Nephron progenitor cell (in vitro differentiated cells): ENCODE results near the gene CCDC88C.

Experiments used
- DNase-seq: peaks from one replicate; pipeline ENCODE4 v3.0.0; 2021
- H3K27ac Mint-ChIP-seq: 2 replicates; pipeline ENCODE4 v1.8.0; 2021; ENCODE audit warnings: mild to moderate bottlenecking, moderate library complexity, mixed read lengths
- H3K27me3 Mint-ChIP-seq: 2 replicates; pipeline ENCODE4 v1.8.0; 2021; ENCODE audit warnings: mild to moderate bottlenecking, low read depth, mixed read lengths; ENCODE audit not compliant: poor library complexity
- H3K36me3 Mint-ChIP-seq: 2 replicates; pipeline ENCODE4 v1.8.0; 2021; ENCODE audit warnings: low read depth, mixed read lengths
- H3K4me1 Mint-ChIP-seq: 2 replicates; pipeline ENCODE4 v1.8.0; 2021; ENCODE audit warnings: mixed read lengths
- H3K4me3 Mint-ChIP-seq: 2 replicates; pipeline ENCODE4 v1.8.0; 2021; ENCODE audit warnings: mild to moderate bottlenecking, moderate library complexity, mixed read lengths
- H3K9me3 Mint-ChIP-seq: 2 replicates; pipeline ENCODE4 v1.8.0; 2021; ENCODE audit warnings: mild to moderate bottlenecking, moderate library complexity, mixed read lengths
- TF ChIP-seq, protein P1 (sequence below): fragments of 200-600 bp; sonication (generic); IDR thresholded peaks from 2 replicates; pipeline ENCODE4 v1.5.0; 2021; ENCODE audit warnings: antibody characterized with exemption

The CCDC88C gene

DNA sequence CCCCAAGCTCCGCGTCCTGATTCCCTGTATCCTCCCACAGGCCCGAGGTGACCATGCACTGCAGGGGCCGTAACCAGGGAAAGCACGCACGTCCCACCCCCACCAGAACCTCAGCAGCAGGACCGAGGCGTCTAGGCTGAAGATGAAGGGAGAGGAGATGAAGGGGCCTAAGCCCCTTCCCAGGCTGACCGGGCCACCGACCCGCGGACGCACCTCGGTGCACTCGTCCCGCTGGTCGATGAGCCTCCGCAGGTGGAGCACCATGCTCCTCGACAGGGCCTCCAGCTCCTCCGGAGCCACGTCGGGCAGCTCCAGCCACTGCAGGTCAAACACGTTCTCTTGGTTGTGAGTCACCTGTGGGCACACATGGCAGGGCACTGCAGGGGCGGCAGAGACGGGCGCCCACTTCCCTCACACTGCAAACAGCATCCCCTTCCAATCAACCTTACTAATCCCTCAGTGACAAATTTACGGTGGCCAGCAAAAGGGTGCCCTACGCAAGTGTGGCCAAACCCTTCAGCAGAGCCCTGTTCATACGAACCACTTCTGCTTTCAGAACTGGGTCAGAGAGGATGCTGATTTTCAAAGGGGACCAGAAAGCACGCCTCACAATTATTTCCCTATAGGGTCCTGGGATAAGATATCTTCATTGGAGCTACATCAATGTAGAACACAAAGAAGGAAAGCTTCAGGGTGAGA, 77.8 kb downstream of the CCDC88C start:
- TF ChIP-seq, protein P1, sequence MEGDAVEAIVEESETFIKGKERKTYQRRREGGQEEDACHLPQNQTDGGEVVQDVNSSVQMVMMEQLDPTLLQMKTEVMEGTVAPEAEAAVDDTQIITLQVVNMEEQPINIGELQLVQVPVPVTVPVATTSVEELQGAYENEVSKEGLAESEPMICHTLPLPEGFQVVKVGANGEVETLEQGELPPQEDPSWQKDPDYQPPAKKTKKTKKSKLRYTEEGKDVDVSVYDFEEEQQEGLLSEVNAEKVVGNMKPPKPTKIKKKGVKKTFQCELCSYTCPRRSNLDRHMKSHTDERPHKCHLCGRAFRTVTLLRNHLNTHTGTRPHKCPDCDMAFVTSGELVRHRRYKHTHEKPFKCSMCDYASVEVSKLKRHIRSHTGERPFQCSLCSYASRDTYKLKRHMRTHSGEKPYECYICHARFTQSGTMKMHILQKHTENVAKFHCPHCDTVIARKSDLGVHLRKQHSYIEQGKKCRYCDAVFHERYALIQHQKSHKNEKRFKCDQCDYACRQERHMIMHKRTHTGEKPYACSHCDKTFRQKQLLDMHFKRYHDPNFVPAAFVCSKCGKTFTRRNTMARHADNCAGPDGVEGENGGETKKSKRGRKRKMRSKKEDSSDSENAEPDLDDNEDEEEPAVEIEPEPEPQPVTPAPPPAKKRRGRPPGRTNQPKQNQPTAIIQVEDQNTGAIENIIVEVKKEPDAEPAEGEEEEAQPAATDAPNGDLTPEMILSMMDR: no peak
- H3K36me3 Mint-ChIP-seq: peaks cover 50% of the 10 kb centered on the region
- peak; percentile 30 for DNase-seq
- peak overlapping the region; percentile 12 for H3K4me3 Mint-ChIP-seq
- H3K4me1 Mint-ChIP-seq: peaks cover 64% of the 10 kb centered on the region
- peaks cover 2% of the 10 kb centered on the region for H3K27me3 Mint-ChIP-seq
- peak overlapping the region; percentile 74 for H3K27ac Mint-ChIP-seq
- no peaks in the 10 kb centered on the region for H3K9me3 Mint-ChIP-seq

DNA sequence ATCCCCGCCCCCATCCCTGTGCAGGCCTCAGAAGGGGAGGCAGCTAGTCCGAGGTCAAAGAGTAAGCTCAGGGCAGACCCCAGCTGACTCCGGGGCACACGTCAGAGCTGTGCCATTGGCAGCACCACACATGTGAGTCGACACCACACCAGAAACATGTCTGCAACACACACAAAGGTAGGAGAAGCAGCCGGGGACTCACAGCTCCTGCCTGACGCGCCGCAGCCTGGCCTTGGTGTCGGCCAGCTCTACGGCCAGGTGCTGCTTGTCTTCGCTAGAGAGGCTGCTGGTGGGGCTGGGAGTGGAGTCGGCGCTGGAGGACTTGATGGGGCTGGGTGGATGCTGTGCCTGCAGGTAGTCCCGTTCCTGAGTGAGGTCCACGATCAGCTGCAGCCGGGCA, 78.5 kb downstream of the CCDC88C start:
- Mint-ChIP-seq H3K27ac (peak overlapping the region; percentile 74), H3K9me3 (no peaks in the 10 kb centered on the region), H3K27me3 (peaks cover 2% of the 10 kb centered on the region), H3K4me3 (peak overlapping the region; percentile 12), H3K4me1 (peaks cover 68% of the 10 kb centered on the region), H3K36me3 (peaks cover 48% of the 10 kb centered on the region)
- TF ChIP-seq, protein P1: no peak
- DNase-seq: no peak

- H3K27ac Mint-ChIP-seq: peak overlapping the region; percentile 74
- no peak for DNase-seq
- no peaks in the 10 kb centered on the region for H3K9me3 Mint-ChIP-seq
- no peak overlapping the region for H3K4me3 Mint-ChIP-seq
- TF ChIP-seq, protein P1: no peak
- H3K27me3 Mint-ChIP-seq: peaks cover 2% of the 10 kb centered on the region
- peaks cover 75% of the 10 kb centered on the region for H3K4me1 Mint-ChIP-seq
- peaks cover 41% of the 10 kb centered on the region for H3K36me3 Mint-ChIP-seq
These were observed 79.2 kb downstream of the CCDC88C start for GRCh38 chr14:91338379-91338778.

DNA sequence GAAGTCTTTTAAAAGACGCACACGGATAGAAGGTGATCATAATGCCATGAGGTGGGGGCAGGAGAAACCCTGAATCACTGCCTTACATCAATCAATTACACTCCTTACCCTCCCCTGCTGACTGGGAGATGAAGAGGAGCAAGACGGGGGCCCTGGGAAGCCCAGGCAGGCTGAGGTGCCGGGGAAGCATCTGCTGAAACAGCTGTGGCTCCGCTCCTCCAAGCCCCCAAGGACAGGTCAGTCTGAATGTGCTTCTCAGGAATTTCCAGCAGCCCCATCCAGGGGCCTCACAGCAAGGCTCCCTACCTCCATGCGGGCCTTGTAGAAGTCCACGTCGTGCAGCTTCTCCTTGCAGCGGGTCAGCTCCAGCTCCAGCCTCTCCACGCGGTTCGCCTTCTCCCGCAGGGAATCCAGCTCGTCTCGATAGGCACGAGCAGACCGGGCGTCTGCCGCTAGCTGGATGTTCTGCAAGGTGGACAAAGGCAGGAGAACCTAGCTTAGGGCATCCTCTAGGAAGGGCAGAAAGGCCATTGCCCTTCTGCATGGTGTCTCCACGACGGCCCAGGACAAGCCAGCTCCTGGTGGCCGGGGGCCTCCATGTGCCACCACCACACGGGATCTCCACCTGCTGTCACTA, 79.8 kb downstream of the CCDC88C start:
- peaks cover 81% of the 10 kb centered on the region for H3K4me1 Mint-ChIP-seq
- TF ChIP-seq, protein P1: no peak
- H3K4me3 Mint-ChIP-seq: no peak overlapping the region
- H3K27ac Mint-ChIP-seq: no peak overlapping the region
- H3K9me3 Mint-ChIP-seq: no peaks in the 10 kb centered on the region
- peaks cover 2% of the 10 kb centered on the region for H3K27me3 Mint-ChIP-seq
- no peak for DNase-seq
- peaks cover 46% of the 10 kb centered on the region for H3K36me3 Mint-ChIP-seq

DNA sequence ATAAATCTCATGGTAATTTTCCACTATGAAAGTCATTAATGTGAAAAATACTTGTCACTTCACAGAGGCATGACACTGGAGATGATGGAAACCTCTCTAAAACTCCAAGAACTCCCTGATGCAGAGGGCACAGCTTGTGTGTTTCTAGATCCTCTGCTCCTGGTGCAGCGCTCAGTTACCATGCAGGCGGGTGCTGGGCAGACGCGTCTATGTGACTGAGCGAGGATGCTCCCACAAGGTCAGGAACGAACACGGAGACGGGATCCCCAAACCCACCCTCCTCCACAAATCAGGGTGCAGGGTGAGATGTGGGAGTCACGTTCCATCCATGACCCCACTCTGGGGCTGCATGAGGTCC, 81.5 kb downstream of the CCDC88C start:
- TF ChIP-seq, protein P1: no peak
- peak overlapping the region; percentile 58 for H3K4me3 Mint-ChIP-seq

More for the DNA sequence above, 81.5 kb downstream of the CCDC88C start:
- peaks cover 32% of the 10 kb centered on the region for H3K36me3 Mint-ChIP-seq
- no peak for DNase-seq
- peaks cover 83% of the 10 kb centered on the region for H3K4me1 Mint-ChIP-seq
- no peaks in the 10 kb centered on the region for H3K9me3 Mint-ChIP-seq
- H3K27ac Mint-ChIP-seq: peak overlapping the region; percentile 20
- peaks cover 2% of the 10 kb centered on the region for H3K27me3 Mint-ChIP-seq
